T-cell (primary cell): ENCODE measurements around the gene SRMS. TPM values are rescaled to one million over a fixed set of nuclear protein-coding genes. Genes with fewer than 3 reads are reported as not detected.

Source experiments
- ATAC-seq, 4 experiments: fragments of 200-7000 bp in 3 of 4; fragments of 150-1000 bp in 1 of 4; cut with Tn5 transposase; replicated peaks in 1 of 4; 1 replicate in 3 of 4; 2 replicates in 1 of 4; pipeline ENCODE4 v1.10.0; 2021; ENCODE audit warnings: moderate library complexity in 3 of 4, mild to moderate bottlenecking in 2 of 4, moderate number of reproducible peaks in 1 of 4
- CTCF ChIA-PET, 2 donors: fragments of 300-600 bp; sonication (Branson Sonifier 250); formaldehyde crosslinking; loops; one replicate each; lab custom pipeline; 2022; ENCODE audit warnings: antibody characterized with exemption in 2 of 2; lab: Charles Lee
- POLR2A ChIA-PET, 2 donors: fragments of 300-600 bp; sonication (Branson Sonifier 250); formaldehyde crosslinking; loops; one replicate each; lab custom pipeline; 2022; ENCODE audit warnings: antibody characterized with exemption in 2 of 2; lab: Charles Lee
- DNase-seq, 35 experiments: peaks; one replicate each; pipeline versions ENCODE4 v3.0.0 to v3.0.0-alpha.2; 2013 to 2023
- H3K27ac ChIP-seq: one replicate; pipeline ENCODE4 v1.5.1; 2013; ENCODE audit warnings: low read length
- H3K27me3 ChIP-seq, 2 experiments: replicated peaks in 1 of 2; 1 replicate in 1 of 2; 2 replicates in 1 of 2; pipeline versions ENCODE4 v1.6.1 to v1.7.0; 2013; ENCODE audit warnings: low read length in 1 of 2, mixed read lengths in 1 of 2; ENCODE audit not compliant: control insufficient read depth in 2 of 2, insufficient read depth in 2 of 2; ENCODE audit errors: extremely low read depth in 1 of 2
- H3K36me3 ChIP-seq, 2 donors: 1 replicate in 1 of 2; 2 replicates in 1 of 2; pipeline versions ENCODE4 v1.6.1 to v1.7.0; 2013; ENCODE audit warnings: low read length in 1 of 2; ENCODE audit not compliant: control insufficient read depth in 2 of 2, insufficient read depth in 1 of 2; ENCODE audit errors: extremely low read depth in 1 of 2
- H3K4me1 ChIP-seq, 2 experiments: 1 replicate in 1 of 2; 2 replicates in 1 of 2; pipeline versions ENCODE4 v1.6.1 to v1.7.0; 2013; ENCODE audit warnings: low read length in 2 of 2, mixed read lengths in 1 of 2; ENCODE audit not compliant: insufficient read depth in 2 of 2, control insufficient read depth in 1 of 2; ENCODE audit errors: extremely low read depth in 1 of 2
- H3K4me3 ChIP-seq, 2 donors: 1 replicate in 1 of 2; 2 replicates in 1 of 2; pipeline versions ENCODE4 v1.5.1 to v1.7.0; 2013; ENCODE audit warnings: mild to moderate bottlenecking in 2 of 2, low read length in 1 of 2, moderate library complexity in 1 of 2; ENCODE audit not compliant: control insufficient read depth in 1 of 2; ENCODE audit errors: extremely low read depth in 1 of 2
- H3K9me3 ChIP-seq: 2 replicates; pipeline ENCODE4 v1.7.0; 2013
- H3K27ac Mint-ChIP-seq, 2 donors: one replicate each; pipeline ENCODE4 v1.8.0; 2020 to 2021; ENCODE audit warnings: mild to moderate bottlenecking in 2 of 2, mixed read lengths in 2 of 2
- H3K27me3 Mint-ChIP-seq, 2 donors: one replicate each; pipeline ENCODE4 v1.8.0; 2021 to 2022; ENCODE audit warnings: mixed read lengths in 2 of 2
- H3K36me3 Mint-ChIP-seq: one replicate; pipeline ENCODE4 v1.8.0; 2021; ENCODE audit warnings: mixed read lengths
- H3K4me1 Mint-ChIP-seq, 3 donors: one replicate each; pipeline ENCODE4 v1.8.0; 2020 to 2022; ENCODE audit warnings: mixed read lengths in 3 of 3, mild to moderate bottlenecking in 1 of 3
- H3K4me3 Mint-ChIP-seq, 3 donors: one replicate each; pipeline ENCODE4 v1.8.0; 2020 to 2022; ENCODE audit warnings: mild to moderate bottlenecking in 3 of 3, mixed read lengths in 3 of 3, moderate library complexity in 3 of 3
- H3K9me3 Mint-ChIP-seq, 3 donors: one replicate each; pipeline ENCODE4 v1.8.0; 2020 to 2022; ENCODE audit warnings: mixed read lengths in 3 of 3
- WGBS: methylation state at CpG from one replicate; pipeline ENCODE4 v1.1.5; 2013; ENCODE audit warnings: missing lambda C conversion rate; ENCODE audit not compliant: insufficient coverage; 5-methylcytosine and 5-hydroxymethylcytosine counted together
- total RNA-seq, 35 experiments: library from RNA in 6 of 35; stranded (reverse) in 6 of 35; fragments of 120-200 nt in 1 of 35; gene quantifications; one replicate each; pipeline versions ENCODE4 v1.2.1 to v1.2.4 and lab custom pipeline; 2013 to 2026

The SRMS gene
- total RNA-seq, 5 donors from 2014 or later (not counting 1 experiment from before 2014, with no cell fraction given): not detected

DNA sequence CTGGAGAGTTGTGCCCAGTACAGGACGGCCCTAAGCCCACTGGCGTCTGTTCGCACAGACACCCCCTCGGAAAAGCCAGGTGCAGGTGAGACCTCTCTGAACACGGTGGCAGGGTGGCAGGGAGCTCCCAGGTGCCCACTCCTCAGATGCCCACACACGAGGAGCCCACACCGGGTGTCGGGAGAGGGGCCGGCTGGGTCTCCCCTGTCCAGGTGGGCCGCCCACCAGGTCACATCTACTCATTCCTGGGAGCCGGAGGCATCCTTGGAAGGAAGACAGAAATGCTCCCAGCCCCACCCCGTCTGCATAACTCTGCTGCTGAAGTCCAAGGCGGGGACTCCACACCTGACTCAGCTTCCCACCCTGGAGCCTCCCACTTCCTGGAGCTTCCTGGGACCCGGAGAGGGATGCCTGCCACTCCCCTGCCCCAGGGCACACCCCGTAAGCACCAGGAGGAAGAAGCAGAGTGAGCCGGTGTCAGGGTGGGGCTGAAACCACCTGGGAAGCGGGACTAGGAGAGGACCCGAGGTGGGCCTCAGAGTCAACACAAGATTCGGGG lies 2.5 kb downstream of the SRMS start:
- 78% methylated on average over 17 of the region's 19 CpGs for WGBS
- Histone ChIP-seq H3K27me3 (peaks cover 0 to 31% of the 10 kb centered on the region in 2 experiments), H3K4me3 (no peak overlapping the region), H3K36me3 (no peaks in the 10 kb centered on the region), H3K9me3 (no peaks in the 10 kb centered on the region), H3K4me1 (peaks cover 11 to 15% of the 10 kb centered on the region in 2 experiments), H3K27ac (no peak overlapping the region)
- no peaks in the 10 kb centered on the region for H3K9me3 Mint-ChIP-seq
- ATAC-seq (no peak), DNase-seq (no peak)
- no peak overlapping the region for H3K27ac Mint-ChIP-seq
- H3K4me1 Mint-ChIP-seq: peaks cover 4 to 13% (median 11%) of the 10 kb centered on the region in 3 donors
- ChIA-PET CTCF (no interaction called here), POLR2A (interaction anchor here in 1 of 2 donors (0.6 kb wide), 1 partner anchor 29 kb away, joined by 7 read pairs; the partner anchor contains the start of gene HELZ2)
- no peaks in the 10 kb centered on the region for H3K36me3 Mint-ChIP-seq
- no peak overlapping the region for H3K4me3 Mint-ChIP-seq
- peaks cover 0 to 6% of the 10 kb centered on the region in 2 donors for H3K27me3 Mint-ChIP-seq

GRCh38 chr20:63544241-63544957 lies 3.1 kb downstream of the SRMS start:
- DNase-seq: no peak
- Mint-ChIP-seq H3K27ac (no peak overlapping the region), H3K27me3 (peaks cover 0 to 6% of the 10 kb centered on the region in 2 donors), H3K4me3 (no peak overlapping the region), H3K4me1 (peaks cover 2 to 13% (median 9%) of the 10 kb centered on the region in 3 donors), H3K36me3 (no peaks in the 10 kb centered on the region), H3K9me3 (no peaks in the 10 kb centered on the region)
- Histone ChIP-seq H3K27ac (no peak overlapping the region), H3K36me3 (no peaks in the 10 kb centered on the region), H3K4me3 (no peak overlapping the region), H3K9me3 (no peaks in the 10 kb centered on the region), H3K27me3 (peaks cover 0 to 25% of the 10 kb centered on the region in 2 experiments), H3K4me1 (peaks cover 9 to 17% of the 10 kb centered on the region in 2 experiments)
- 85% methylated on average over 27 of the region's 27 CpGs for WGBS
- no peak for ATAC-seq
- POLR2A ChIA-PET: no interaction called here
- CTCF ChIA-PET: no interaction called here

DNA sequence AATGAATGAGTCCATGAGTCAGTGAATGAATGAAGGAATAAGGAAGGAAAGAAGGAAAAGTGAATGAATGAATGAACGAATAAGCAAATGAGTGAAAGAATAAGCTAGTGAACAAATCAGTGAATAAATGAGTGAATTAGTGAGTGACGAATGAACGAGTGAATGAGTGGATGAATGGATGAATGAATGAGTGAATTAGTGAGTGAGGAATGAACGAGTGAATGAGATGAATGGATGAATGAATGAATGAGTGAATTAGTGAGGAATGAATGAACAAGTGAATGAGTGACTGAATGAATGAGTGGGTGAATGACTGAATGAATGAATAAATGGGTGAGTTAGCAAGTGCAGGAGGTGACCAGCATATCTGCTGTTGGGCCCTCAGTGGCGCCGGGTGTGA lies 3.8 kb downstream of the SRMS start:
- Histone ChIP-seq H3K9me3 (no peaks in the 10 kb centered on the region), H3K4me1 (peaks cover 8 to 22% of the 10 kb centered on the region in 2 experiments), H3K4me3 (no peak overlapping the region), H3K27ac (no peak overlapping the region), H3K36me3 (no peaks in the 10 kb centered on the region), H3K27me3 (peaks cover 0 to 24% of the 10 kb centered on the region in 2 experiments)
- Mint-ChIP-seq H3K27me3 (peaks cover 0 to 6% of the 10 kb centered on the region in 2 donors), H3K9me3 (no peaks in the 10 kb centered on the region), H3K4me1 (peaks cover 2 to 11% (median 6%) of the 10 kb centered on the region in 3 donors), H3K4me3 (no peak overlapping the region), H3K27ac (peak overlapping the region in 1 of 2 donors; percentile 24), H3K36me3 (no peaks in the 10 kb centered on the region)
- POLR2A ChIA-PET: no interaction called here
- WGBS: 86% methylated on average over 6 of the region's 6 CpGs
- CTCF ChIA-PET: no interaction called here
- DNase-seq (no peak), ATAC-seq (no peak)

- Mint-ChIP-seq H3K36me3 (no peaks in the 10 kb centered on the region), H3K4me3 (no peak overlapping the region), H3K27ac (no peak overlapping the region), H3K9me3 (no peaks in the 10 kb centered on the region), H3K4me1 (peaks cover 4 to 11% (median 8%) of the 10 kb centered on the region in 3 donors), H3K27me3 (peaks cover 0 to 4% of the 10 kb centered on the region in 2 donors)
- no peak overlapping the region for H3K4me3 ChIP-seq
- no peaks in the 10 kb centered on the region for H3K9me3 ChIP-seq
- 90% methylated on average over 8 of the region's 10 CpGs for WGBS
- CTCF ChIA-PET: no interaction called here
- H3K27ac ChIP-seq: no peak overlapping the region
- ATAC-seq: no peak
- no peak for DNase-seq
- POLR2A ChIA-PET: no interaction called here
- H3K36me3 ChIP-seq: no peaks in the 10 kb centered on the region
- peaks cover 0 to 18% of the 10 kb centered on the region in 2 experiments for H3K27me3 ChIP-seq
- peaks cover 5 to 24% of the 10 kb centered on the region in 2 experiments for H3K4me1 ChIP-seq
Observed at GRCh38 chr20:63543131-63543530, 4.4 kb downstream of the SRMS start.

- Histone ChIP-seq H3K9me3 (no peaks in the 10 kb centered on the region), H3K27me3 (peaks cover 0 to 14% of the 10 kb centered on the region in 2 experiments), H3K36me3 (no peaks in the 10 kb centered on the region), H3K27ac (no peak overlapping the region), H3K4me3 (no peak overlapping the region), H3K4me1 (peaks cover 5 to 29% of the 10 kb centered on the region in 2 experiments)
- ATAC-seq: no peak
- no peak overlapping the region for H3K4me3 Mint-ChIP-seq
- no peaks in the 10 kb centered on the region for H3K36me3 Mint-ChIP-seq
- H3K4me1 Mint-ChIP-seq: peaks cover 6 to 14% (median 12%) of the 10 kb centered on the region in 3 donors
- ChIA-PET CTCF (no interaction called here), POLR2A (no interaction called here)
- no peak for DNase-seq
- 69% methylated on average over 10 of the region's 10 CpGs for WGBS
- H3K27me3 Mint-ChIP-seq: peaks cover 0 to 4% of the 10 kb centered on the region in 2 donors
- no peaks in the 10 kb centered on the region for H3K9me3 Mint-ChIP-seq
- H3K27ac Mint-ChIP-seq: no peak overlapping the region
Observed at GRCh38 chr20:63542696-63543095, 4.9 kb downstream of the SRMS start.

DNA sequence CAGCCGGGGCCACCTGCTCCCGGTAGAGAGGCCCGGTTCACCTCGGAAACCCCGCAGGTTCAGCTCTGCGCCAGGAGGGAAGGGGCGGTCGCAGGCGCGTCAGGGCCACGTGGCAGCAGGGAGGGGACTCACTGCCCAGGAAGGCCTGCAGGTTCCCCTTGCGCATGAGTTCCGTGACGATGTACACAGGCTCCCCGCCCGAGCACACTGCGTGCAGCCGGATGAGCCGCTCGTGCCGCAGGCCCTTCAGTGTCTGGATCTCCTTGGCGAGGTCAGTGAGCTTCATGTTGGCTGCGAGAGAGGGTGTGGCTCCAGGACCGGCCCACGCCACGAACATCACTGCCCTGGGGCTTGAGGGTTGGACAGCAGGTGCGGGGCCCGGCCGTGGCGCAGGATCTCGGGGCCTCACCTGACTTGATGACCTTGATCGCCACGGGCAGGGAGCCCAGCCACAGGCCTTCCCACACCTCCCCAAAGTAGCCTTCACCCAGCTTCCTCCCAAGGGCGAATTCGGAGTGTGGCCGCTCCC lies 5.5 kb downstream of the SRMS start:
- H3K27ac ChIP-seq: no peak overlapping the region
- ChIA-PET CTCF (interaction anchor here in 1 of 2 donors (0.7 kb wide), 1 partner anchor 36 kb away, joined by 4 read pairs; no protein-coding TSS in a partner anchor), POLR2A (no interaction called here)
- H3K9me3 ChIP-seq: no peaks in the 10 kb centered on the region
- Mint-ChIP-seq H3K27ac (no peak overlapping the region), H3K4me3 (no peak overlapping the region), H3K9me3 (no peaks in the 10 kb centered on the region), H3K27me3 (peaks cover 0 to 4% of the 10 kb centered on the region in 2 donors), H3K36me3 (no peaks in the 10 kb centered on the region), H3K4me1 (peaks cover 7 to 16% (median 14%) of the 10 kb centered on the region in 3 donors)
- no peak overlapping the region for H3K4me3 ChIP-seq
- ATAC-seq (no peak), DNase-seq (no peak)
- no peaks in the 10 kb centered on the region for H3K36me3 ChIP-seq
- H3K4me1 ChIP-seq: peaks cover 6 to 35% of the 10 kb centered on the region in 2 experiments
- peaks cover 0 to 10% of the 10 kb centered on the region in 2 experiments for H3K27me3 ChIP-seq
- WGBS: 86% methylated on average over 26 of the region's 36 CpGs
